ENCODE measurements around the gene IP6K1. TPM values are rescaled to one million over a fixed set of nuclear protein-coding genes. Genes with fewer than 3 reads are reported as not detected.
"Not testable (repeated sequence)": the region's sequence is repeated elsewhere in the genome, so short reads cannot be mapped to it uniquely, and the experiment has no call there.

Gene IP6K1
- total RNA-seq, 1 donor from 2014 or later, result 46.7 TPM

DNA sequence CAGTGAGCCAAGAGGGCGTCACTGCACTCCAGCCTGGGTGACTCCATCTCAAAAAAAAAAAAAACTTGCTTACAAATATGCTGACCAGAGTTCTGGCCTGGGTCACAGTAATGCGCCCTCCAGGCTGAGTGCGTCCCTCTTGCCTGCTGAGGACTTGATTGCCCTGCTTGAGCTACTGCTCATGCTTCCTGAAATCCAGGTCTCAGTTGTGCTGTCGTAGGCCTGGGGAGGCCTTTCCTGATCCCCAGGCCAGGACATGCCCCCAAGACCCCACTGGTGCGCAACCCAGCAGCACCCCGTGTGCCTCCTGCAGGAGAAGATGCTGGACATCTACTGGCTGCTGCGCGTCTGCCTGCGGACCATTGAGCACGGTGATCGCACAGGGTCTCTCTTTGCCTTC, 74.2 kb downstream of the IP6K1 start:
- DNase-seq (ENCODE audit: low read depth, low spot score), result no peak

DNA sequence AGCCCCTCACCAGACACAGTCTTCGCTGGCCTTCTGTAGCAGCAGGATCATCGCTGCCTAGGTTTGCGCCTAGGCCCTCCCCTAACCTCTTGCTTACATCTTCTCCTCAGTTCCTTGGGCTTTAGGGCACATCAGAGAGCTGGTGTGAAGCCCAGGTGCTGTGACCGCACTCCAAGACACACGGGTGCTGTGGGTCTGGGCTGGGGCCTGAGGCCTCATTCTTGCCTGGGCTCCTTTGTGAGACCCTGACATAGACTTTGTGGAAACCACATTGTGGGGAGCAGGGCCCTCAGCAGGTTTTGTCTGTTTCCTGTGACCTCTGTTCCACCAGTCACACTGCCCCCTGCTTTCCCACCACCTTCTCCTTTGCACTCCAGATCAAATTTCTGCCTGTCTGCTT, 74.9 kb downstream of the IP6K1 start:
- DNase-seq (ENCODE audit: low read depth, low spot score), result no peak

DNA sequence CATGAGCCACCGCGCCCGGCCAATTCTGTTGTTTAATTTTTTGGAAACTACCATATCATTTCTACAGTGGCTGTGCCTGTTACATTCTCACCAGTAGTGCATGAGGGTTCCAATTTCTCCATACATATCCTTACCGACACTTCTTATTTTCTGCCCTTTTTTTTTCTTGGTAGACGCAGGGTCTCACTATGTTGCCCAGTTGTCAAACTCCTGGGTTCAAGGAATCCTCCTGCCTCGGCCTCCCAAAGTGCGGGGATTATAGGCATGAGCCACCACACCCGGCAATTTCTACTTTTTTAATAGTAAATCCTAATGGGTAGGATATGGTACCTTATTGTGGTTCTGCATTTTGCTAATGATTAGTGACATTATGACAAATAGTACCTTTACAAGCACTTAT, 76.5 kb downstream of the IP6K1 start:
- DNase-seq (ENCODE audit: low read depth, low spot score), result no peak

DNA sequence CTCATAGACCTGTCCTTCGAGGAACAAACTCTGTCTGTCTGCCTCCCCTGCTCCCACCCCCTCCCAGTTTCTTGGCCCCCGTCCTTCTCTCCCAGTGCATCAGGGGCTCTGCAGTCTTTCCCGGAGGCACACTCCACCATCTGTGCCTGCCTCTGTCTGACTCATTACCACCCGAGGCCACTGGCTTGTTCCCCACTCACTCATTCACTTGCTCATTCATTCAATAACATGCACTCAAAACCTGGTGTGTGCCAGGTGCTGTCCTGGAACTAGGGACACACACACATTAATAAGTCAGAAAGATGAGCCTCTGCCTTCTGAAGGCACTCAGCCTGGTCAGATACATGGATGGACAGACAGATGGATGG, 79.2 kb downstream of the IP6K1 start:
- no peak for DNase-seq (ENCODE audit: low read depth, low spot score)

DNA sequence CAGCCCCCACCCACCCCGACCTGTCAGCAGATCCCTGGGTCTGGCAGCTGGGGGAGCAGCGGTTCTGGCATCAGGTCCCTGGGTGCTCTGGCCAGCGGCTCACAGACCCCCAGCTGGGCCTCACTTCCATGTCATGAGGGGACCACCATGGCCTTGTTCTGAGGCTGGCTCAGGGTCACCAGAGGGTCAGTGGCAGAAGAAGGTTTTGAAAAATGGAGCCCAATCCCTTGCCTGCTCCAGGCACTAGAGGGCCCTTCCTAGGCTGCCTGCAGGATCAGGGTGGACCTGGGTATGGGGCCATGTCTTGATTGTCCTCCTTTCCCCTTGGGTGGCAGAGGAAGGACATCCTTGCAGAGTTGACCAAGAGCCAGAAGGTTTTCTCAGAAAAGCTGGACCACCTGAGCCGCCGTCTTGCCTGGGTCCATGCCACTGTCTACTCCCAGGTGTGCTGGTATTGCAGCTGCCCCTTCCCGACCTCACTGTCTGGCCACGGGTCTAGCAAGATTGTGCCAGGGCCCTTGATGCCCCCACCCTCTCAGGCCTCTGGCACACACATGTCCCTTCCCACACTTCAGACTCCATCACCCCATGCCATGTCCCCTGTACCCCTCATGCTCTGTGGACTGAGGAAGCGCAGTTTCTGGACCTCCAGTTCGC, 79.8 kb downstream of the IP6K1 start:
- no peak for DNase-seq (ENCODE audit: low read depth, low spot score)

DNA sequence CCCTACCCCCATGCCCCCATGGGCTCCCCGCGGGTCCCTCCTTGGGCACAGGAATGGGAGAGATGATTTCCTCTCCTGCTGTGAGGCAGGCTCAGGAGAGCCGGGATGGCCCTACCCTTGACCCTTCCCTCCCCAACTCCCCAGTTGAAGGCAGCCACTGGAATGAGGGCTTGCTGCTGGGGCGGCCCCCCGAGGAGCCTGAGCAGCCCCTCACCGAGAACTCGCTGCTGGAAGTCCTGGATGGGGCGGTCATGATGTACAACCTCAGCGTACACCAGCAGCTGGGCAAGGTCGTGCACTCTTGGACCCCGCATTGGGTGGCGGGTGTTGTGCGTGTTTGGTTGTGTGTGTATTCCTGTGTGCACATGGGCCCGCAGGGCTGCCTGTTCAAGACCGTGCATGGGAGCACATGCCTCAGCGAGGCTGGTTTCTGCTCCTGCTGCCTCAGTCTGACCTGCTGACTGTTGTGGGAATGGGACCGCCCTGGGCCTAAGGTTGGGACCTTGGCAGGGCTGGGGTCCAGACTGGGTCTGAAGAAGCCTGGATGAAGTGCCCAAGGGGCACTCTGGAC, 80.9 kb downstream of the IP6K1 start:
- no peak for DNase-seq (ENCODE audit: low read depth, low spot score)

DNA sequence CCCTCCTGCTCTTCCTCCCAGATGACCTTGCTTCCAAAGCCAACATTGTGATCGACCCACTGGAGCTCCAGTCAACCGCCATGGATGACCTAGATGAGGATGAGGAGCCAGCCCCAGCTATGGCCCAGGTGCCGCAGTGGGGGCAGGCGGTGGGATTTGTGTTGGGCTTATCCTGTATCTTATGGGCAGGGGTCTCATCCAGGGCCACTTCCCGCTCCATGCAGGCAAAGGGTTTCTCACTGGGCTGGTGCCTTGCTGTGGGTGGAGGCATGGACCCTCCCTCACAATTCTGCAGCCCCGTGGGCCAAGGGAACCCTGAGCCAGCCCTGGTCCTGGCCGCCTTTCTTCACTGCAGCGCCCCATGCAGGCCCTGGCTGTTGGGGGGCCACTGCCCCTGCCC, 81.7 kb downstream of the IP6K1 start:
- no peak for DNase-seq (ENCODE audit: low read depth, low spot score)

DNA sequence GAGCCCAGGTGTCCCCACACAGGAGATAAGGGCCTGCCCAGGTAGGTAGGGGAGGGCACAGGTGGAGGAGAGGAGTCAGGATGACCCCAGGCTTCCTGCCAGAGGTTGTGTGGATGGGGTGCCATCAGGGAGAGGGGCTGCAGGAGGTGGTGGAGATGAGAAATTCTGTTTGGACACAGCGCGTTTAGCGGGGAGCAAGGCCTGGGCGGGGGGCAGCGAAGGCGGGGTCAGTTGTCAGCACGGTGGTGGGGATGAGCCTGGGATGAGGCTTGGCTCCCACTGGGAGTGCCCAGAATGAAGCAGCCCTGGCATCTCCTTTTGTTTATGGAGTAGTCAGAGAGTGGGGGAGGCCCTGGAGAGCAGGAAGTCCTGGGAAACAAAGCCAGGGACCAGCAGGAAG, 82.4 kb downstream of the IP6K1 start:
- DNase-seq (ENCODE audit: low read depth, low spot score), result no peak

DNA sequence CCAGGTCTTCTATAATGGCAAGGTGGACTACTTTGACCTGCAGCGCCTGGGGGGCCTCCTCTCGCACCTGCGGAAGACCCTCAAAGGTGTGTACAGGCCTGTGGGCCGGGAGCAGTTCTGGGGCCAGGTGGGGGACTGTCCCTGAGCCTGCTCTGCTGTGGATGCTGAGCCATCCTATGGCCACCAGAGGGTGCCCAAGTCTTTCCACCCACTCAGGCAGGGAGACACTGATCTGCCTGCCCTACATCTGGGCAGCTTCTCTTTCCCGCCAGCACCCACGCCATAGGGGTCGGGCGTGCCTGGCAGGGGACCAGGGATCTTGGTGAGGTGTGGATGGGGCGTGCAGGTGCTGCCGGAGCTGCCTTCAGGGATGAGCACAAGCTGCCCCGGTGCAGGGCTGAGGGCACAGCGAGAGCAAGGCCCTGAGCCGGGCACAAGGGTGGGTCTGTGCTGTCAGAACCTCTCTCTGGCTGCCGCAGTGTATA, 82.9 kb downstream of the IP6K1 start:
- DNase-seq (ENCODE audit: low read depth, low spot score), result no peak

DNA sequence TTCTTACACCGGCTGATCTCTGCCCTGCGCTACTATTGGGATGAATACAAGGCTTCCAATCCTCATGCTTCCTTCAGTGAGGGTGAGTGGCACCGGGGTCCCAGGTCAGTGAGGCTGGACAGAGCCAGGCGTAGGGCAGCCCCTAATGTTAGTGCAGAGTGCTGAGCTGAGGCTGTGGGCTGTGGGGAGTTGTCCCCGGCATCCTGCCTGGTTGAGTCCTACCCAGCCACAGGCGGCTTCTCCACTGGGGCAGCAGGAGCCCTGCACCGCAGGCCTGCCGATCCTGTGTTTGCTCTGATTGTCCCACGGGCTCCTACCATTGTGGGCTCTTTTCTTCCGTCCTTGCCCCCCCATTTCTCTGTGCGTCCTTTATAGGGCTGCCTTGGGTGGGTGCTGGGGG, 83.7 kb downstream of the IP6K1 start:
- no peak for DNase-seq (ENCODE audit: low read depth, low spot score)

DNA sequence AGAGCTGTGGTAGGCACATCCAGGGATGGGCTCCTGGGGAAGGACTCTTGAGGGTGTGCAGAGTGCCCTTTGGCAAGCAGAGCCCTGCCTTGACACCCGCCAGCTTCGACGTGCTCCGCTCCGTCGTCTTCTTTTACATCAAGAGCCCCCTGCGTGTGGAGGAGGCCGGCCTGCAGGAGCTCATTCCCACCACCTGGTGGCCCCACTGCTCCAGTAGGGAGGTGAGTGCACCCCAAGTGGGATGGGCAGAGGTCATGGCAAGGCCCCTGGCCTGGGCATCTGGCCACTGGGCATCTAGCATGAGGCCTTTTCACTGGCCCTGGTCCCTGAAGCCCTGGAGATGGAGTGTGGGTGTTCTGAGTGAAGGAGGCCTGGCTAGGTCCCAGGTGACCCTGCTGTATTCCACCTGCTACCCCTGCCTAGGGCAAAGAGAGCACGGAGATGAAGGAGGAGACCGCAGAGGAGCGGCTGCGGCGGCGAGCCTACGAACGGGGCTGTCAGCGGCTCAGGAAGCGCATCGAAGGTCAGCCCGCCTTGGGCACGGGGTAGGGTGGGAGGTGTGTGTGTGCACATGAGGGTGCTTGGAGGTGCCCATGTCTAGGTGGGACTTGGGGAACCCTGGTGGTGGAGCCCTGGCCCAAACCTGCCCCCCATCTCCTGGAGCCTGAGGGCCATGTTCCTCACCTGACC, 84.8 kb downstream of the IP6K1 start:
- no peak for DNase-seq (ENCODE audit: low read depth, low spot score)

DNA sequence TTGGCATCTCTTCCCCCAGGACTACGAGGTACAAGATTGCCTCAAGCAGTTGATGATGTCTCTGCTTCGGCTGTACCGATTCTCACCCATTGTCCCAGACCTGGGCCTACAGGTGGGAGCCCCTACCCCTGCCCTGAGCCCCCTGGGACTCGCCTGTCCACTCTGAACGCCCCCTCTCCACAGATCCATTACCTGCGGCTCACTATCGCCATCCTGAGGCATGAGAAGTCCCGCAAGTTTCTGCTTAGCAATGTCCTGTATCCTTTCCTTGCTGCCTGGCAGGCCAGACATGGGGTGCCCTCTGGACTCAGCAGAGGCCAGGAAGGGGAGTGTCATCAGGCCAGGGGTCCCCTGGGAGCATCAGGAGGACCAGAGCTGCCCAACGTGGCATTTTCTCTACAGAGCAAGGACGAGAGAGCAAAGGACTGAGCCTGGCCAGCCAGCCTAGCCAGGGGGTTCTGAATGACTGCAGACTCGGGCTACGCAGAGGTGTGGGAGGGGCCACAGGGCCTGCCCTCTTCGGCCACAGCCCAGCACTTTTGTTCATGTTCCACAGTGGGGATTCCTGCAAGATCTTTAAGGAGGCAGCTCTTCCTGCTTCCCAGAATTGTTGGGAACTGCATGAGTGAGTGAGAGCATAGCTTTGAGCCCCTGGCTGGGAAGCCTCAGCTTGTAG, 85.8 kb downstream of the IP6K1 start:
- no peak for DNase-seq (ENCODE audit: low read depth, low spot score)

DNA sequence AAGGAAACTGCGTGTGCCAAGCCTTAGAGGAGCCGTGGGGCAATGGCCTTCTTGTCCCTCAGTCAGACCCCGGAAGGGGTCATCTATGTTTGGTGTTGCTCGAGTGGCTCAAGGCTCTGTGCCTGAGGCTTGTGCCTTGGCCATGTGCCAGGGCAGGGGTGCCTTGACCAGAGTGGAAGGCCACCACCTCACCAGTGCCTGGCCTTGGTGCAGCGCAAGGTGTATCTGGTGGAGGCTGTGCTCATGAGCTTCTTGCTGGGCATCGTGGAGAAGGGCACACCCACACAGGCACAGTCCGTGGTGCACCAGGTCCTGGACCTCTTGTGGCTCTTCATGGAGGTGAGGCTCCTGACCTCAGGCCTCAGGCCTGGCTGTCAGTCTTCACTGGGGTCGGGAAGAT, 86.3 kb downstream of the IP6K1 start:
- no peak for DNase-seq (ENCODE audit: low read depth, low spot score)

DNA sequence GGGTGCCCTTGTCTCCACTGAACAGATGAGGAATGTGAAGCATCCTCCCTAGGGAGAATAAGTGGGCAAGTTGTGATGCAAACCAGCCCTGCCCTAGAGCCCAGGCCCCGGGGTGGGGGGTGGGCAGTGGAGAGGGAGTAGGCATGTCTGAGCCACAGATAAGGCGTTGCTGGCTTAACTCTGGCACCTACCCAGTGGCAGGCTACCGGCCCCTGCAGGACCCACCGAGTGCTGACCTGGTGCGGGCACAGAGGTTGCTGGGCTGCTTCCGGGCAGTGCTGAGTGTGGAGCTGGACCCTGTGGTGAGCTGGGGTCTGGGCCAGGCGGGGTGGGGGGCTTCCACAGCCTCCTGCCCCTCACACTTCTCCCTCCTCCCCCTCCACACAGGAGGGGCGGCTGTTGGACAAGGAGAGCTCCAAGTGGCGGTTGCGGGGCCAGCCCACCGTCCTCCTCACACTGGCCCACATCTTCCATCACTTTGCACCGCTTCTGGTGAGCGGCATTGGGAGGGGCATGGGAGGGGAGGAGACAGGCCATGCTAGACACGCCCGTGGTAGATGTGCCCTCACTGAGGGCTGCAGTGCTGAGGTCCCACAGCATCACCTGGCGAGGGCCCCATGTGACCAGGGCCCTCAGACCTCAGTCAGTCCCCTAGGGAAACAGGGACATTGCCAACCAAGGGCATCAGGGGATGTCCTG, 86.9 kb downstream of the IP6K1 start:
- DNase-seq (ENCODE audit: low read depth, low spot score), result no peak

DNA sequence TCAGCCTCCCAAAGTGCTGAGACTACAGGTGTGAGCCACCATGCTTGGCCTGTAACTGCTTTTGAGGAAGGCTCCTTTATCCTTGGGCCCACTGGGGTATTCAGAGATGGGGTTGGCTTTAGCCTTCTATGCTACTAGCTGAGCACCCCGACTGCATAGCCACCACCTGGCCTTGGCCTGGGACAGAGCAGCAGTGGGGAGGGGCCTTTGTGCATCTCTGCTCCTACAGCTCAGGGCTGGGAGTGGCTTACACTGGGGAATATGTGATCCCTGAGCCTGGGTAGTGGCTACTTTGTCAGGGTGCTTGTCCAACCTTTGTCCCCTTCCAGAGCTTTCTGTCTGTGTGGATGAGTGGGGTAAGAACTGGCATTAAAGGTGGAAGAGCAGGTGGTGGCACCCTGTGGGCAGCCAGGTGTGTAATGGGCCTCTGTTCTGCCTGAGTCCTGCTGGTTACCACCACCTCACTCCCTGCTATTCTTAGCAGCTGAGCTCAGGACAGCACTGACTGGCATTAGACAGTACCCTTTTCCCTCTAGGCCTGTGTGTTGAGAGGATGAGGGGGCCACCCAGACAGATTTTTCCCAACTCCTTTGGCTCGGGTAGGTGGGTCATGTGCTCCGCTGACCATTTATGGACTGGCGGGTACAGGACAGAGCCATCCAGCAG, 90.9 kb downstream of the IP6K1 start:
- not testable (repeated sequence) for DNase-seq (ENCODE audit: low read depth, low spot score)

DNA sequence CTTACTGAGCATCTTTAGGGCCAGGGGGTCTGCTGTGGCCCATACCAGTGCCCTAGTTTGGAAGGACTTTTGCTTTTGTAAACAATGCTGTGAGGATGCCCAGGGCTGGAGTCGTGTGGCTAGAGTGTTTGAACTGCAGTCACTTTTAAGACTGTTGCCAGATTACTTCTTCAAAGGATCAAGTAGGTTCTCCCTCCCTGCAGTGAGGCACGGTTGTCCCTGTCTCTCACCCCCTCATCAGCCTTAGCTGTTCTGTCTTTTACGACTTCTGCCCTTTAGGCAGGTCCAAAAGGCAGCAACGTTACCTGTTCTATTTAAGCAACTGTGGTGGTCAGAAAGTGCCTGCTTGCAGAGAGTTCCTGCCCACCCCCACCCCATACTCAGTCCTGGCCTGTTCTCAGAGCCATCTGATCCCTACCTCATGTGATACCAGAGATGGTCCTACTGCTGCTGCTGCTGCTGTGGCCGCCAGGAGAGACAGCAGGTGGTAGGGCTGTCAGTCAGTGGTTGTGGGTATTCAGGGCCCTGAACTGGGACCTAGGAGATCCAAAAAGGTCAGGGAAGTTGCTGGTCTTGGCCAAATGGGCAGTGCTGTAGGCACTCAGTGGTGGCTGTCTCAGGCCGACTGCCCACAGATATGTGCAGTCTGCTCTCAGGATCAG, 91.8 kb downstream of the IP6K1 start:
- DNase-seq (ENCODE audit: low read depth, low spot score), result not testable (repeated sequence)

DNA sequence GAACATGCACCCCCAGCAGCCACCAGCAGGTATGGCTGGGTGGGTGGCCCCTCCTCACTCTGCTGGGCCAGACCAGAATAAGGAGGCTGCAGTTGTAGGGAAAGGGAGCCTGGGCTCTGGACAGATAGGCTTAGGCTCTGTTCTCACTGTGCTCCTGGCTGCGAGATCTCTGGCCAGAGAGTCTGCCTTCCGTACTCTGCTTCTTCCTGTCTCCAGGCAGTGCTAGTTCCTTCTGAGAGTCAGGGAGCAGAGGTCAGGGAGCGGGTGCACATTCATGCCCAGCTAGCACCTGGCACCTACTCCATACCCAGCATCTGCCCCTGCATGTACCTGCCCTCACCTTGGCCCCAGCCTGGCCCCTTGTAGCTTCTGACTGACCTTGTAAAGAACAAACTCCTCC, 94.9 kb downstream of the IP6K1 start:
- not testable (repeated sequence) for DNase-seq (ENCODE audit: low read depth, low spot score)

DNA sequence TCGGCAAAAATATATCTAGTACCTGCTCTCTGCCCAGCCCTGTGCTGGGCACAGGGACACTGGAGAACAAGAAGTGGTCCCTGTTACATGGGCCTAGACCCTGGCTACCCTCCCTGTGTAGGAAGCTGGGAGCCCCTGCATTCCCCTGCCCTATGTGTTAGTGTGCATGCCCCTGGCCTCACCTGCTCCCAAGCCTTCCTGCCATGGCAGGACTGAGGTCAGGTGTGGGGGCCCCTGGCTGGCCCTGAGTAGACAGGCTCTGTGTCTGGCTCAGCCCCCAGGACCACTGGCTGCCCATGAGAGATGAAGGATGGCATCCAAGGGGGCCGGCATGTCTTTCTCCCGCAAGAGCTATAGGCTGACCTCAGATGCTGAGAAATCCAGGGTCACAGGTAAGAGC, 95.5 kb downstream of the IP6K1 start:
- not testable (repeated sequence) for DNase-seq (ENCODE audit: low read depth, low spot score)

DNA sequence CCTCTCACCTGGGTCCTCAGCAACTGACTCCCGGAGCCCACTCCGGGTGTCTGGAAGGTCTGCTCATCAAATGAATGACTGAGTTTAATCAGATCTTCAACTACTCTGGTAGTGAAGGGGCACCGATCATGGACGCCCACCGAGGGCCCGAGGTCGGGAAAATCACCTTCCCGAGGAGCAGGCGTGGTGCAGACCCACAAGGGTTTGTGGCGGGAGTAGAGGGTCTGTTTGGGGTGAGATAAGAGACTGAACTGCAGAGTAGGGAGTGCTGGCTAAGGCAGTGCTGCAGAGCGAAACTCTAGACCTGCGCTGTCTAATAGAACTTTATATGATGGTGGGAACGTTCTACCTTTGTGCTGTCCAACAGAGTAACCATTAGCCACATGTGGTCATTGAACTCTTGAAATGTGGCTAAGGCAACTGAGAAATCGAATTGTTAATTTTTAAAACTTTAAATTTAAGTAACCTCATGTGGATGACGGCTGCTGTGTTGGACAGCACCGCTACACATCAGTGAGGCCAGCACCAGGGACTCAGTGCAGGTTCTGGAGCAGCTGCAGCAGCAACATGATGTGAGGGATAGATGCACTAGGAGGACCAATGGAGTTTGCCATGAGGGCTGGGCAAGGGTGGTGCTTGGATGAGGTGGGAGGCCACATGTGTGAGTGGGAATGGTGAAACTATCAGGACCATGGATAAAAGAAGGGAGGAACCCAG, 96.3 kb downstream of the IP6K1 start:
- not testable (repeated sequence) for DNase-seq (ENCODE audit: low read depth, low spot score)

All from pulmonary artery endothelial cell (primary cell).